Sigmoid colon (tissue), 4 donors: ENCODE data around the gene MYRF.

Experiments used
- CTCF ChIP-seq, 4 experiments: fragments of 450-650 bp in 3 of 4; fragments of 200-600 bp in 1 of 4; IDR thresholded peaks; one replicate each; pipeline ENCODE4 v1.5.1; 2016 to 2019; ENCODE audit warnings: antibody characterized with exemption in 4 of 4, mild to moderate bottlenecking in 3 of 4, moderate library complexity in 2 of 4
- EP300 ChIP-seq, 4 donors: sonication (generic); formaldehyde crosslinking; IDR thresholded peaks; one replicate each; pipeline ENCODE4 v1.6.1; 2017; ENCODE audit warnings: antibody characterized with exemption in 4 of 4
- POLR2A ChIP-seq, 2 donors: fragments of 450-650 bp; IDR thresholded peaks; one replicate each; pipeline ENCODE4 v1.6.1; 2016; ENCODE audit warnings: antibody characterized with exemption in 2 of 2, mild to moderate bottlenecking in 2 of 2, moderate library complexity in 2 of 2
- POLR2AphosphoS5 ChIP-seq, 4 donors: sonication (generic); formaldehyde crosslinking; IDR thresholded peaks; one replicate each; pipeline ENCODE4 v1.6.1; 2017; ENCODE audit warnings: antibody characterized with exemption in 4 of 4

- no peak for TF ChIP-seq CTCF (IDR thresholded peaks at IDR 0.05)
- no peak for TF ChIP-seq POLR2A (IDR thresholded peaks at IDR 0.05)
- TF ChIP-seq POLR2AphosphoS5 (IDR thresholded peaks at IDR 0.05), result no peak
- TF ChIP-seq EP300 (IDR thresholded peaks at IDR 0.05), result no peak
Observed at GRCh38 chr11:61757213-61757862, 4.9 kb downstream of the MYRF start.
